ENCODE data around the gene FAM210B.
"Not testable (repeated sequence)": the region's sequence is repeated elsewhere in the genome, so short reads cannot be mapped to it uniquely, and the experiment has no call there.

Gene FAM210B, protein sequence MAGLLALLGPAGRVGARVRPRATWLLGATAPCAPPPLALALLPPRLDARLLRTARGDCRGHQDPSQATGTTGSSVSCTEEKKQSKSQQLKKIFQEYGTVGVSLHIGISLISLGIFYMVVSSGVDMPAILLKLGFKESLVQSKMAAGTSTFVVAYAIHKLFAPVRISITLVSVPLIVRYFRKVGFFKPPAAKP

DNA sequence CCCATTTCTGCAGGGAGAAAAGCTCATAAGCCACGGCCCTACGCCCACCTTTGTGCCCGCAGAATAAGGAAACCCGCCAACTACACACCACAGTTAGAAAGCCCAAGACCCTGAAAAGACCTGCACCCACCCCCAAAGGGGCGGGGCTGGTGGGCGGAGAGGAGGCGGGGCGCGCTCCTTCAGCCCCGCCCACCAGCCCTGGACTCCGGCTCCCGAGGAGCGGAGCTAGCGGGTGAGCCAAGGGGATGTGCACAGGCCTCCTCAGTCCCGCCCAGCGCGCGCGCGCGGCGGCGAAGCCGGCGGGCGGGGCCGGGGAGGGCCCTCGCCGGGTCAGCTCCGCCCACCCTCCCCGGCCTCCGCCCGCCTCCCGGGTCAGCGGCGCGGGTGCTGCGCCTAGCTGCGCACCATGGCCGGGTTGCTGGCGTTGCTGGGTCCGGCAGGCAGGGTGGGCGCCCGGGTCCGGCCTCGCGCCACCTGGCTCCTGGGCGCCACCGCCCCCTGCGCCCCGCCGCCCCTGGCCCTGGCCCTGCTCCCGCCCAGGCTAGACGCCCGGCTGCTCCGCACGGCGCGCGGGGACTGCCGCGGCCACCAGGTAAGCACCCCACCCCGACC lies at the start of gene FAM210B:
Gene FAM210B, plus strand, starts transcription at position 375 of the 612 bp plus-strand sequence. Its CDS starts 32 bp downstream, at position 407.
- peak; percentile 90 to 94 (median 94) for DNase-seq

DNA sequence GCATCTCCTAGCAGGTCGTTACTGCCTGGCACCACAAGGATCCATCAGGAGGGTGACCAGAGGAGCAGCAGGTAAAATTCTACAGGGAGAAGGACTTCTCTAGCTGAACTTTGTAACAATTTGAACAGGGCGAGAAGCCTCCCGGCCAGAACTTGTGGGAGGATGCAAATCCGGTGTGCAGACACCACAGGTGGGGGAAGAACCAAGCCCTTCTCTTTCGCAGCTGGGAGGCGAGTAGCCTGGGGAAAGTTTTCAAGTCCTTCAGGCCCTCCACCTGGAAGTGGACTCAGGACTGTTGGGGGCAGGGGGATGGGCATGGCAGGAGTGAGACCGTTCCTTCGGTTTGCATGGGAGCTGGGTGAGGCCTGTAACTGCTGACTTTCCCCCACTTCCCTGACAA lies 42.7 kb upstream of the FAM210B start:
- no peak for DNase-seq

DNA sequence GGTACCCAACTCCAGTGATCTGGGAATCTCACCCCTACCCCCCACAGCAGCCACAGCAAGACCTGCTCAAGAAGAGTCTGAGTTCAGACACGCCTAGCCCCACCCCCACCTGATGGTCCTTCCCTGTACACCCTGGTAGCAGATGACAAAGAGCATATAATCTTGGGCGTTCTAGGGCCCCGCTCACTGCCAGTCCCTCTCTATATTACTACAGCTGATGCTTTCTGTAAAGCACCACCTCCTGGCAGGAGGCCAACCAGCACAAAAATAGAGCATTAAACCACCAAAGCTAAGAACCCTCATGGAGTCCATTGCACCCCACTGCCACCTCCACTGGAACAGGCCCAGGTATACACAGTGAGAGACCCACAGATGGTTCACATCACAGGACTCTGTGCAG lies 42.3 kb upstream of the FAM210B start:
- no peak for DNase-seq

DNA sequence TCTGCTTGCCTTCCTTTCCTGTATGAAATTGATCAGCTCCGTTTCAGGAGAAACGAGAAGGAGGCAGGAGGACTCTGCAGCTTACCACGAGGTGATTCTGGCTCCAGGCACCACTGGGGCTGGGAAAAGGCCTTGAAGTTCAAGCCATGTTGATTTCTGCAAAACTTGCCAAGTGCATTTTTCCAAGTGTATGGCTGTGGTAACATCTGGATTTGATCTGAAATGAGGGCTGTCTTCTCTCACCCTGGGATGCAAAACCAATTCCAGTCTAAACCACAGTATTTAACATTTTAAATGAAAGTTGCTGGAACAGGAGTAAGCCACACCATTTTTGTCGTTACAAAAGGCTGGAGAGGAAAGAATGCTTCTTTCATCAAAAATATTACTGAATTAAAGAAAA lies 36.1 kb upstream of the FAM210B start:
- no peak for DNase-seq

DNA sequence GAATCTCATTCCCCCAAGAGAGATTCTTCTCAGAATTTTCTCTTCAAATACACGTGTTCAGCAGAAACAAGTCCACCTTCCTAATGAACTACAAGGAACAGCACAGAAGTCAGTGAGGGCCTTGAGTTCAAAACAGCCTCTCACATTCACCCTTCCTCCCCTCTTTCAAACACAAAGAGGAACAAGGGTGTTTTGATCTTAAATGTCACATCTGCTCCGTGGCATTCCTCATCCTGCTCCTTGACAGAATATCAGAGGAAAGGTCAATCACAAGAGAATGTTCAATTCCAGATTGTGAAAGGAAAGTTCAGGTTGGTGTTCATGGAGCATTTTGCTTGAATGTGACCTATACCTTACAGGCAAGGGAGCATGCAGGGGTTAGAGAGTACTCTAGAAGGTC lies 35.6 kb upstream of the FAM210B start:
- no peak for DNase-seq

DNA sequence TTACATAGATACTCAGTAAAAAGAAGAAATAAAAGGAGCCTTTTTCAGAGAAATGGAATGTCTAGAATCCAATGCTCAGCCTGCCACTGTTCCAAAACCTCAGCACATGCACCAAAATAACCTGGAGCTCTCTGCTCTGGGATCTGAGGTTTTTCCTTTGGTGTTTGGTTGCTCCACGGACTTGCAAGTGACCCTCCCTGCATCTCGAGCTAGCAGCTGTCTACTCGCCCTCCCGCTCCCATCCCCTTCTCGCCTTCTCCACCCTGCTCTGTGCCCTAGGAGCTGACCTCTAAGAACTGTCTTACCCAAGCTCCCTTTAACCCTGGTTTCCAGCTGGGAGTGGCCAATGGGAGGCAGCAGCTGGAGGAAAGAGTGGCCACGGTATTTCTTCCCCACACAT lies 35.1 kb upstream of the FAM210B start:
- no peak for DNase-seq

DNA sequence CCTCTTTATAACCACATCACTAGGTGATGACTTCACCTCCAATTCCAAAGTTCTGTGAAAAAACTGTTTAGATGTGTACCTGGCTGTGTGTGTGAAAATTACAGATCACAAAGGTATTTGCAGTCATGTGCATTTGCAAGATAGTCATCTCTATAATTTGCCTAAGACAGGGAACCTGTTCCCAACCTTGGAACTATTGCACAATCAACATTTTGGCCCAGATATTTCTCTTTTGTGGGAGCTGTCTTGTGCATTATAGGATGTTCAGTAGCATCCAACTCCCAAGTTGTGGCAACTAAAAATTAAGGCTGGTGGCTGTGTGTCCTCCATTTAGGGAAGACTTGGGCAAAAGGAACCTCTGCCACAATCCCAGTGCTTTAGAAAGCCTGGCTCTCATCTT lies 34.0 kb upstream of the FAM210B start:
- DNase-seq, result no peak

DNA sequence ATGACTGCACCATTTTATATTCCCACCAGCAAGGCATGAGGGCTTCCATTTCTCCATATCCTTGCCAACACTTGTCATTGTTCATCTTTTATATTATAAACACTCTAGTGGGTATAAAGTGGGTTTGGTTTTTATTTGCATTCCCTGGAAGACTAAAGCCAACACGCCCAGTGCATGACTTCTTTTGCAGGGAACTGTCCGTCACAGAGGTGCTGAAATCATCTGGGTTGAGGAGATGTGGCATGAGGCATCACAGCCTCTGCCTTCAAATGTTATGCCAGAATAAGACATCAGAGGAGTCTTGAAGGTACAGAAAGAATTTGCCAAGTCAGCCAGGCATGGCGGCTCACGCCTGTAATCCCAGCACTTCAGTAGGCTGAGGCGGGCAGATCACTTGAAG lies 29.9 kb upstream of the FAM210B start:
- DNase-seq, result no peak

DNA sequence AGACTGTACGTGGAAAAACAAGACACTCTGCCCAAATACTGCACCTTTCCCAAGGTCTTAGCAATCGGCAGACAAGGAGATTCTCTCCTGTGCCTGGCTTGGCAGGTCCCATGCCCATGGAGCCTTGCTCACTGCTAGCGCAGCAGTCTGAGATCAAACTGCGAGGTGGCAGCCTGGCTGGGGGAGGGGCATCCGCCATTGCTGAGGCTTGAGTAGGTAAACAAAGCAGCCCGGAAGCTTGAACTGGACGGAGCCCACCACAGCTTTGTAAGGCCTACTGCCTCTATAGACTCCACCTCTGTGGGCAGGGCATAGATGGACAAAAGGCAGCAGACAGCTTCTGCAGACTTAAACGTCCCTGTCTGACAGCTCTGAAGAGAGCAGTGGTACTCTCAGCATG lies 22.1 kb upstream of the FAM210B start:
- not testable (repeated sequence) for DNase-seq

DNA sequence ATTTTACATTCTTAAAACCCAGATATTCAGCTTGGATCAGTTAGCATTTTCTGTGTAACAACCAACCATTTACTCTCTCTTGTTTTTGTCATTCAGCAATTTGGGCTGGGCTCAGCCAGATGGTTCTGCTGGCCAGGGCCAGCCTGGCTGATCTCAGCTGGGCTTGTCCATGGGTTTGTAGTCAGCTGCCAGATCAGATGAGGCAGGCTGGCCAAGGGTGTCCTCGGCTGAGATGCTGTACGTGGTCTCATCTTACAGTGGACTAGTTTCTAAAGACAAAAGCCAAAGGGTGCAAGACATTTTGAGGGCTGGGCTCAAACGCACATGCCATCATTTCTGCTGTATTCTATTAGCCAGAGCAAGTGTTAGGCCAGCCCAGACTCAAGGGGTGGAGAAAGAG lies 16.0 kb upstream of the FAM210B start:
- DNase-seq, result no peak

DNA sequence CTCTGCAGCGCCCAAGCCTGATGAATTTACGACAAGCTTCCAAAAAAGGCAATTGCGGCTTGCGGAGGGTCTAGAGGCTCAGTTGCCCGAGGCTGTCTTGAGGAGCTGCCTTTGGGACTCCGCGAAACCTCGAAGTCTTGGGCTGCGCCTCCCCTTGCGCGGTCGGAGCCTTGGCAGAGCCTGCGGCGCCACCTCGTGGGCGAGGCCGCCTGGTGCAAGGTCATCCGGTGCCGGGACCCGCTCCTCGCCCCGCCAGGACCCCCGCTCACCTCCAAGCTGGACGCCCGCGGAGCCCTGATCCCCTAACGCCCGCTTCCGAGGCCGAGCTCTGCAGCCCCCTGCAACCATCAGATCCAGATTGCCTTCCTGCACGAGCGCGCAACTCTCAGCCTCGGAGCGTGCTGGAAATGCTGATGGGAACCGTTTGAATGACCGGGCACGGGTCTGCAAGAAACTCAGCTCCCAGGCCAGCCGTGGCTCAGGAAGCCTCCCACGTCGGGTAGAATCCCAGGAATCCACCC lies 14.9 kb upstream of the FAM210B start:
- peak; percentile 25 to 51 (median 50) for DNase-seq

DNA sequence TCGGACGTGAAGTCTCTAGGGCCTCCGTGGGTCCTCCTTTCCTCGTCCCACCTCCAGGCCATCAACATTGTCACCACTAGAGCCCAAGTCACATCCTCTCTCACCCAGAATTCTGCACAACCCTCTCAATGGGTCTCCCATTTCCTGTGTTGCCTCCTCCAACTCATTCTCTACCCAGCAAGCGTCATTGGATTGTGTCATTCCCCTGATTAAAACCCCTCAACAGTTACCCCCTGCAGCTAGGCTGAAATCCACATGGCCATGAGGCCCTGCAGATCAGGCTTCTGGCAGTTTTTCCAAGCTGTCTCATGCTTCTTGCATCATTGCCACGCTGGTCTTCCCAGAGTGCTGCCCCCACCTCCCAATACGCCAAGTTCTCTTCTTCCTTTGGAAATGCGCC lies 12.9 kb upstream of the FAM210B start:
- DNase-seq, result no peak

DNA sequence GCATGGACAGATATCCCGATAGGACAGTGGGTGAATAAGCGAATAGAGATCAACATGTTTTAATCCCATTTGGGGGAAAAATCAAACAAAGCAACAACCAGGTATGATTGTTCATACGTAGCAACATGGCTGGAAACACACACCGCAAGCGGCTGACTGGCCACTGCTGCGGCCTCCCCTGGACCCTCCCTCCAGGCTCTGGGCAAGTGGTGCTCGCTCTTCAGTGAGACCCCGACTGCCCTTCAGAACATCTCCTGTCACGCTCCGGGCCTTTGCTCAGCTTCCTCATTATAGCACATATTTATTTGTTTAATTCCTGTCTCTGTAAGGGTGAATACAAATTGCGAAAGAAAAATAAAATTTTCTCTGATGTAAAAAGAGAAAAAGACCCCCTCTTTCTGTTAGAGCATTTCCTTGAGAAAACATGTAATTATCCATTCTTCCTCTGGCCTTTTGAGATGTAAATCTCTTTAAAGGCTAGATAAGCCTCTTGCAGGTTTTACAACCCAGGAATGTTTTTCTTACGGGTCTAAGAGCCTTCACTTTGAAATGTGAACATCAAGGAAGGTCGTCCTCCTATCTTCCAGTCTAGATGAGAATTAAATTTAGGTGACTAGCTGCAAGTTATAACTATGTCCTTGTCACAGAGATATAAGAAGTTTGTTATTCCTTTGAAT lies 11.0 kb upstream of the FAM210B start:
- DNase-seq, result no peak

DNA sequence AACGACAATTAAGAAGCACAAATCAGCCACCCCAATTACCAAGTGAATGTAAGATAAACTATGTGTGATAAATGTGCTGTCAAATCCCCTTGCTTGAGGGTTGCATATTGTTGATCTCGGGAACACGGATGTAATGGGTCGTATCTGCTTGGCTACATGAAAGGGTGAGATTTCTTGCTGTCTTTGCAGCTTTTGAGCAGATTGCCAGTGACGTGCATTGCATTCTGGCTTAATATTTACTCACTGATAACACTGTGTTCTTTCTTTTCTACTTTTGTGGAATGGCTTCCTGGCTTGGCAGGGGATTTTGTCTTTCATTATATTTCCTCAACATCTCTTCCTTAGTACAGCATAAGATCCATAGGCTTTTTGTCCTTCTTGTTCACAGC lies 10.5 kb upstream of the FAM210B start:
- DNase-seq, result peak in 1 of 3 experiments; percentile 25

DNA sequence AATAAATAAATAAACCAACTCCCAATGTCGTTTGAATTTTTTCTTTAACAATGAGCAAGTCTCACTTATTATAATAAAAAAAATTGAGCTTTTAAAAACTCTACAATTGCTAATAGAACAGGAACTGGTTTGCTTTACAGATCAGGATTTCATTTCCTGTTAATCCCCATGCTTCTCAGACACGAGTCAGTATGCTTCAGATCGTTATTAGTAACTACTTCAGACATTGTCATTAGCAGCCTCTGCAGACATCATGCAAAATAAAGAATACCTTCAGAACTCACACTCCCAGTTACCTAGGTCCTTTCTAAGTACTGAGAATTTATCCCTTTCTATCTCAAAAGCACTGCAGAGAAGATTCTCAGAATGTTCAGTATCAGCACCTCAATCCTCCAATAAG lies 10.0 kb upstream of the FAM210B start:
- DNase-seq, result no peak

DNA sequence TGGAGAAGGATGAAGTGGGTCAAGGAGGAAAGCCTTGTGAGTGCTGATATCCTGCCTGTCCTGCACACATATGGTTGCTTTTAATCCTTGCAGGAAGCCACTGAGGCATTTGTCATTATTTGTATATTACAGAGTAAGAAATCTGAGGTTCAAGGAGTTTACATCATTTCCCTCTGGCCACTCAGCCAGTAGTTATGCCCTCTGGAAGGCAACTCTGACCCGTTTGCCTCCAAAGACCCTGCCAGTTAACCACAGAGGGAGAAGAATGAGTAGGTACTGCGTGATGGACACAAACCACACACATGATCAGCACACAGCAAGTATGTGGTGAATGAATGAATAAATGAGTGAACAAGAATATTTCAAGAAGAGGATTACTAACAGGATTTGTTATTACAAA lies 7.9 kb upstream of the FAM210B start:
- DNase-seq, result no peak

DNA sequence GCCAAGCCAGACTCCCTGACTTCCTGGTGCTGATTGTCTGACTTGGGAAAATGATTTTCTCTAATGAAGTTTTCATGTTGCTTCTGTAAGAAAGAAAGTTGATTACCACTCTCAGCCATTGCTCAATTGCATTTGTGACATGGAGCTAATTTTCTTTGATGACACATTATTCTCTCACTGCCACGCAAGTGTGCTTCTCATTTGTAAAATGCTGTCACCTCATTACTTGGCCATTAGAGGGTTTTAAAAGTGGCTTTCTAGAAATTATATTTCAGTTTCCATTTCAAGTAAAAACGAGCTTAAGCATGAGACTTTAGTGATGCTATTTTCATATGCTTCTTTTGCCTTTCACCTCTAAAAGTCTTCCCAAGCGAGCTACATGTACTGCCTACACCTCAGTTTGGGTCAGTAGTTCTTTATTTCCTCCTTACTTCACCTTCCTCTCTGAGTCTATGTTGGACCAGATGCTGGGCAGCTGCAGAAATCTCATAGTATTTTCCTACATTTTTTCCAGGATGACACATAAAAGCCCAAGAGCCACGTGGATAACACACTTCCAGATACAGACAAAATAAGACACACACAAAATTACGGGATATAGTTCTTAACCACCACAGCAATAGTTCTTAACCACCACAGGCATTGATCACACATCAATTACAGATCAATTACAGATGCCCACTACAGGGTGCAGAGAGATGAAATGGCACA lies 6.3 kb upstream of the FAM210B start:
- no peak for DNase-seq

DNA sequence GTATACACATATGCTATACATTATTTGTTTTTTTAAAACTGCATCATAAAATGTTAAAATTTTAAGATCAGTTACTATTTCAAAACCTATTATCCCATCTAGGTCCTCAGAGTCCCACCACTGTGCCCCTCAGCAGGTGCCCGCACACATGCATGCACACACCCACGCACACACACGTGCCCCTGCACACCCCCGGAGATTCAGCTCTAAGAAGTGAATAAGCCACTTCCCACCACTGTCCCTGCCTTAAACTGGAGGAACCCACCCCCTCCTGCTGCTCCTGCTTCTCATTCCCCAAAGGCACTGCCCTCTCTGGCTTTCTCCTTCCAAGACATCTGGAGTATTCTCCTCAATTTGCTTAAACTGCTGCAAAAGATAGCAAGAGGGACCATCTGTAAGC lies 5.4 kb upstream of the FAM210B start:
- no peak for DNase-seq

DNA sequence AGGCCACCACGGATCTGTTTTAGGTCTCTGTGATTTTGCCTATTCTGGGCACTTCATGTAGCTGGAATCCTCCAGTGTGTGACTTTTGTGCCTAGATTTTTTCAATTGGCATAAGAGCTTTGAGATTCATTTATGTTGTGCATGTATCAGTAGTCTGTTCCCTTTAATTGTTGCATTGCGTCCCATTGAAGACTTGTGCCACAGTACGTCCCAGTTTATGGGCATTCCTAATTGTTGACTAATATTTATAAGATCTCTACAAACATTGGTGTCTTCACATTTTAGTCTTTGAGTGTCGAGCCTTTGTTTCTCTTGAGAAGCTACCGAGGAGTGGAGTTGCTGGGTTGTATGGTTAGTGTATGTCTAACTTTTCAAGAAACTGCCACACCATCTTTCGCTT lies 704 bp upstream of the FAM210B start:
- no peak for DNase-seq

DNA sequence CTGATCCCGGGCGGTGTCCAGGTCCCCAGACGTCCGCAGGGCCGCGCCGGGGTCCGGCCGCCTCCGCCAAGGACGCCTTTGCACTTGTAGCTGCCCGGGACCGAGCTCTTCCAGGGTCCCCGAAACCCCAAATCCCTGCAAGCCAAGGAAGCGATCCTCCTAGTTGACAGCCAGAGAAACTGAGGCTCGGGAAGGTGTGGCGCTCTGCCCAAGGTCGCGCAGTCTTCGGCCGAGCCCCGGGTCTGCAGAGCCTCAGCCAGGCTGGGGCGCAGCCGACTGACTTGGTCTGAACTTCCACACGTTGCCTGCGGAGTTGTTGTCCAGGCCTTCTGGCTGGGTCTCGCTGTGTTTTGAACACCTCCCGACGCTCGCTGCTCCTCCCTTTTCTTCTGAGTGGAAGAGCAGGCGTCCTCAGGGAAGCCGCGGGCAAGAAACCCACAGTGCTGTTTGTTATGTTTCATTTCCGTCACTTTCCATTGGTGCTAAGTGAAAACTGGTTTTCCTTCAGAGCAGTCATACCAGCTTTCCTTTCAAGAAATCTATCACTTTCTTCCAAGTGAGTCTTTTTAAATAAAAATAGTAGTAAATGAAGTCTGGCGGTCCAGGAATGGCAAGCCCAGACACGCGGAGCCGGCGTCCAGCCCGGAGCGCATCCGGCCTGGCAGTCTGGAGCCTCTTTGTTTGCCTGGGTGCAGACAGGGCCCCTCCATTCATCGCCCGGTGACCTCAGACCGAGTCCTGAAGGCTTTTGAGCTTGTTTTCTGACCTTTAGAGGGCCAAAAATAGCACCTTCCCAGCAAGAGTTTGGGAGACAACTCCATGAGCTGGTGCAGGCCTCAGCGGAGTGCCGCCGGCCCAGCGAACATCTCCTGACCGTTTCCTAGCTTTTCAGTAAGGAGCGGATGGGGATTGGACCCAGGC lies 698 bp downstream of the FAM210B start:
- DNase-seq, result peak in 2 of 3 experiments; percentile 84 to 90

DNA sequence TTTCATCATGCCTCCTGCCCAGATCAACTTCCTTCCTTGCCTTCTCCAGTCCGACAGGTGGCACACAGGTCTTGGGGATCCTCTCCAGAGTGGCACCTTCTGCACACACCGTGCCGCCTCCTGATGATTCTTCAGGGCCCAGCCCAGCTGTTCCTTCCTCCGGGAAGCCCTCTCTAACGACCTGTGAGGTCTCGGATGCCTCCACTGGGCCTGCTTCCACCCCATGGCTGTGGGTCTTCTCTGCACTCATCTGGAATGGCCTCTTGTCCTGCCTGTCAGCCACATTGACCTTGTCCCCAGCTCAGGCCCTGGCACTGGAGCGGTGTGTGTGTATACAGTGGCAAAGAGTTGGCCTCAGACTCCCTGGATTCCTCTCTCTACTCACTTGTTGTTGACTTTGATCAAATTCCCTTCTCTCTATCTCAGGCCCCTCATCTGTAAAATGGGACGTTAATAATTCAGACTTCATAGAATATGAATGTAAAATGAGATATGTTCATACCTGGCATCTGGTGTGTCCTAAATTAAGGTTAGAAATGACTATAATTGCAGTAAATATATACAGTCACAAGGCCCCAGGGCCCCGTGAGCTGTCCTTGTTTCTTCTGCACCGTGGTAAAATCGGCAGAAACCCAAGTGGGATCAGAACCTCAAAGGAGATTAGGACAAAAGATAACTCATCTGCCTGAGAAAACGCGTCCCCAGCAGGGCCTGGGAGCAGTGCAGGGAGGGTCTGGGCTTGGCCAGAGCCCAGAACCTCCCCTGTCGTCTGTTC lies 1.5 kb downstream of the FAM210B start:
- DNase-seq, result no peak

DNA sequence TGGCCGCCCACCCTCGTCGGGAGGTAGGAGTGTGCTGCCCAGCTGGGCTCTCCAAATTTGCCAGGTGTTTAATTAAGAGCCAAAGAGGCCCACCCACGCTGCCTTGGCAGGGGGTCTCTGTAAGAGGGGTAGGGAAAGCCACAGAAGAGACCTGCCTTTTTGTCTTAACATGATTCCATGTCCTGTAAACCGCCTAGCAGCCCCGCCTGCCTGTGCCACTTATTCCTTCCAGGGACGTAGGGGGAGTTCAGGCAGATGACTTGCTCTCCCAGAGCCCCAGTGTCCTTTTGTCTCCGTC lies 2.1 kb downstream of the FAM210B start:
- peak in 1 of 3 experiments; percentile 48 for DNase-seq

Measured in NCI-H1417 (cell line).